ENCODE data around the gene SLC4A1AP. TPM values are rescaled to one million over a fixed set of nuclear protein-coding genes. Genes with fewer than 3 reads are reported as not detected.
"Not testable (repeated sequence)": the region's sequence is repeated elsewhere in the genome, so short reads cannot be mapped to it uniquely, and the experiment has no call there.

SLC4A1AP gene
- total and polyA plus RNA-seq, 2 donors (not counting 1 experiment from before 2014, with no cell fraction given) = 8.9 to 23.1 TPM

GRCh38 chr2:27624943-27625342, 38.7 kb upstream of the SLC4A1AP start:
- DNase-seq (no peak), ATAC-seq (ENCODE audit: low read depth) (no peak)
- Mint-ChIP-seq H3K27ac (no peak overlapping the region), H3K4me3 (no peak overlapping the region), H3K27me3 (no peaks in the 10 kb centered on the region), H3K9me3 (ENCODE audit: insufficient read depth) (no peaks in the 10 kb centered on the region), H3K4me1 (peaks cover 16% of the 10 kb centered on the region)
- no peaks in the 10 kb centered on the region for H3K9me3 ChIP-seq (ENCODE audit: control extremely low read depth in 1 of 3, control insufficient read depth in 2 of 3, insufficient read depth in 1 of 3, low read length in 2 of 3)
- H3K4me1 ChIP-seq (ENCODE audit: control insufficient read depth in 2 of 2, insufficient read depth in 2 of 2, low read length in 2 of 2) = peaks cover 10 to 16% of the 10 kb centered on the region in 2 donors
- intact Hi-C loops (cut with micrococcal nuclease) = loop anchor here (5.0 kb wide), 1 partner anchor 198 kb away; the partner anchor contains the start of gene NRBP1
- H3K27me3 ChIP-seq (replicated peaks in 1 of 4; ENCODE audit: control extremely low read depth in 1 of 4, control insufficient read depth in 3 of 4, insufficient read depth in 4 of 4, low read length in 3 of 4) = no peaks in the 10 kb centered on the region
- H3K4me2 ChIP-seq (replicated peaks; ENCODE audit: low read depth, low read length, poor library complexity, severe bottlenecking) = no peak overlapping the region
- ChIA-PET POLR2A (no interaction called here), CTCF (no interaction called here)
- no peak for TF ChIP-seq EZH2 (IDR thresholded peaks at IDR 0.05; ENCODE audit: borderline replicate concordance, insufficient read depth, low read depth, low read length, poor library complexity, severe bottlenecking)
- TF ChIP-seq, protein P1, sequence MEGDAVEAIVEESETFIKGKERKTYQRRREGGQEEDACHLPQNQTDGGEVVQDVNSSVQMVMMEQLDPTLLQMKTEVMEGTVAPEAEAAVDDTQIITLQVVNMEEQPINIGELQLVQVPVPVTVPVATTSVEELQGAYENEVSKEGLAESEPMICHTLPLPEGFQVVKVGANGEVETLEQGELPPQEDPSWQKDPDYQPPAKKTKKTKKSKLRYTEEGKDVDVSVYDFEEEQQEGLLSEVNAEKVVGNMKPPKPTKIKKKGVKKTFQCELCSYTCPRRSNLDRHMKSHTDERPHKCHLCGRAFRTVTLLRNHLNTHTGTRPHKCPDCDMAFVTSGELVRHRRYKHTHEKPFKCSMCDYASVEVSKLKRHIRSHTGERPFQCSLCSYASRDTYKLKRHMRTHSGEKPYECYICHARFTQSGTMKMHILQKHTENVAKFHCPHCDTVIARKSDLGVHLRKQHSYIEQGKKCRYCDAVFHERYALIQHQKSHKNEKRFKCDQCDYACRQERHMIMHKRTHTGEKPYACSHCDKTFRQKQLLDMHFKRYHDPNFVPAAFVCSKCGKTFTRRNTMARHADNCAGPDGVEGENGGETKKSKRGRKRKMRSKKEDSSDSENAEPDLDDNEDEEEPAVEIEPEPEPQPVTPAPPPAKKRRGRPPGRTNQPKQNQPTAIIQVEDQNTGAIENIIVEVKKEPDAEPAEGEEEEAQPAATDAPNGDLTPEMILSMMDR (IDR thresholded peaks at IDR 0.05) = no peak
- H3K4me3 ChIP-seq (ENCODE audit: control extremely low read depth in 1 of 5, extremely low read depth in 1 of 5, insufficient read depth in 1 of 5, low read depth in 2 of 5, low read length in 4 of 5) = no peak overlapping the region
- H3K9ac ChIP-seq (ENCODE audit: low read length) = no peak overlapping the region
- H2AFZ ChIP-seq (ENCODE audit: insufficient read depth, low read depth, low read length, poor library complexity, severe bottlenecking) = no peak overlapping the region
- H3K36me3 ChIP-seq (replicated peaks in 1 of 2; ENCODE audit: control extremely low read depth in 1 of 2, control insufficient read depth in 1 of 2, extremely low read depth in 1 of 2, insufficient read depth in 2 of 2, low read length in 1 of 2) = peaks cover 0 to 36% of the 10 kb centered on the region in 2 experiments
- peaks cover 11% of the 10 kb centered on the region for H3K79me2 ChIP-seq (ENCODE audit: control insufficient read depth, insufficient read depth, low read length)
- H3K27ac ChIP-seq (ENCODE audit: low read length in 2 of 2) = no peak overlapping the region
- H4K20me1 ChIP-seq (ENCODE audit: control insufficient read depth, insufficient read depth, low read length, poor library complexity, severe bottlenecking) = no peaks in the 10 kb centered on the region

GRCh38 chr2:27626323-27626722, 37.4 kb upstream of the SLC4A1AP start:
- H3K27me3 Mint-ChIP-seq; H3K9me3 ChIP-seq (ENCODE audit: control extremely low read depth in 1 of 3, control insufficient read depth in 2 of 3, insufficient read depth in 1 of 3, low read length in 2 of 3); H3K4me3 Mint-ChIP-seq; H3K27ac Mint-ChIP-seq; H3K9ac ChIP-seq (ENCODE audit: low read length); ATAC-seq (ENCODE audit: low read depth); H3K4me2 ChIP-seq (replicated peaks; ENCODE audit: low read depth, low read length, poor library complexity, severe bottlenecking); H2AFZ ChIP-seq (ENCODE audit: insufficient read depth, low read depth, low read length, poor library complexity, severe bottlenecking); DNase-seq; H3K27me3 ChIP-seq (replicated peaks in 1 of 4; ENCODE audit: control extremely low read depth in 1 of 4, control insufficient read depth in 3 of 4, insufficient read depth in 4 of 4, low read length in 3 of 4); H3K4me3 ChIP-seq (ENCODE audit: control extremely low read depth in 1 of 5, extremely low read depth in 1 of 5, insufficient read depth in 1 of 5, low read depth in 2 of 5, low read length in 4 of 5); H3K27ac ChIP-seq (ENCODE audit: low read length in 2 of 2); POLR2A ChIA-PET; H4K20me1 ChIP-seq (ENCODE audit: control insufficient read depth, insufficient read depth, low read length, poor library complexity, severe bottlenecking); H3K9me3 Mint-ChIP-seq (ENCODE audit: insufficient read depth): not testable (repeated sequence)
- WGBS (ENCODE audit: insufficient coverage) = no CpG with 5 or more reads among the region's 1 CpG
- peaks cover 0 to 35% of the 10 kb centered on the region in 2 experiments for H3K36me3 ChIP-seq (replicated peaks in 1 of 2; ENCODE audit: control extremely low read depth in 1 of 2, control insufficient read depth in 1 of 2, extremely low read depth in 1 of 2, insufficient read depth in 2 of 2, low read length in 1 of 2)
- intact Hi-C loops (cut with micrococcal nuclease) = loop anchor here (5.0 kb wide), 1 partner anchor 199 kb away; the partner anchor contains the start of gene NRBP1
- H3K4me1 ChIP-seq (ENCODE audit: control insufficient read depth in 2 of 2, insufficient read depth in 2 of 2, low read length in 2 of 2) = peaks cover 10 to 17% of the 10 kb centered on the region in 2 donors
- H3K79me2 ChIP-seq (ENCODE audit: control insufficient read depth, insufficient read depth, low read length) = peaks cover 25% of the 10 kb centered on the region
- CTCF ChIA-PET = interaction anchor here (2.0 kb wide), 1 partner anchor 55 kb away, joined by 6 read pairs; no protein-coding TSS in a partner anchor
- peaks cover 22% of the 10 kb centered on the region for H3K4me1 Mint-ChIP-seq

- 33% methylated on average over 1 of the region's 3 CpGs for WGBS (ENCODE audit: insufficient coverage)
- H3K27ac ChIP-seq (ENCODE audit: low read length in 2 of 2); H3K9ac ChIP-seq (ENCODE audit: low read length); H3K9me3 ChIP-seq (ENCODE audit: control extremely low read depth in 1 of 3, control insufficient read depth in 2 of 3, insufficient read depth in 1 of 3, low read length in 2 of 3); H4K20me1 ChIP-seq (ENCODE audit: control insufficient read depth, insufficient read depth, low read length, poor library complexity, severe bottlenecking); POLR2A ChIA-PET; H3K27me3 Mint-ChIP-seq; H3K9me3 Mint-ChIP-seq (ENCODE audit: insufficient read depth); H3K4me3 ChIP-seq (ENCODE audit: control extremely low read depth in 1 of 5, extremely low read depth in 1 of 5, insufficient read depth in 1 of 5, low read depth in 2 of 5, low read length in 4 of 5); H2AFZ ChIP-seq (ENCODE audit: insufficient read depth, low read depth, low read length, poor library complexity, severe bottlenecking); H3K4me2 ChIP-seq (replicated peaks; ENCODE audit: low read depth, low read length, poor library complexity, severe bottlenecking); DNase-seq; H3K4me3 Mint-ChIP-seq; H3K27me3 ChIP-seq (replicated peaks in 1 of 4; ENCODE audit: control extremely low read depth in 1 of 4, control insufficient read depth in 3 of 4, insufficient read depth in 4 of 4, low read length in 3 of 4); ATAC-seq (ENCODE audit: low read depth): not testable (repeated sequence)
- peaks cover 29% of the 10 kb centered on the region for H3K79me2 ChIP-seq (ENCODE audit: control insufficient read depth, insufficient read depth, low read length)
- H3K4me1 Mint-ChIP-seq = peaks cover 24% of the 10 kb centered on the region
- peaks cover 0 to 34% of the 10 kb centered on the region in 2 experiments for H3K36me3 ChIP-seq (replicated peaks in 1 of 2; ENCODE audit: control extremely low read depth in 1 of 2, control insufficient read depth in 1 of 2, extremely low read depth in 1 of 2, insufficient read depth in 2 of 2, low read length in 1 of 2)
- peaks cover 10 to 17% of the 10 kb centered on the region in 2 donors for H3K4me1 ChIP-seq (ENCODE audit: control insufficient read depth in 2 of 2, insufficient read depth in 2 of 2, low read length in 2 of 2)
- intact Hi-C loops (cut with micrococcal nuclease) = loop anchor here (5.0 kb wide), 1 partner anchor 200 kb away; the partner anchor contains the start of gene NRBP1
- peak overlapping the region; percentile 47 for H3K27ac Mint-ChIP-seq
- CTCF ChIA-PET = interaction anchor here (2.0 kb wide), 1 partner anchor 55 kb away, joined by 6 read pairs; no protein-coding TSS in a partner anchor
Measured at GRCh38 chr2:27626921-27627320, 36.8 kb upstream of the SLC4A1AP start.
